Astrocyte of the hippocampus (primary cell): ENCODE data around the gene CD79A.
A peak's percentile ranks its signal among the peaks of the same experiment; 100 is the strongest.

Experiments used
- DNase-seq: peaks from one replicate; pipeline ENCODE4 v3.0.0; 2011; ENCODE audit warnings: low read depth, low spot score

The CD79A gene

GRCh38 chr19:41883821-41884733, 7.0 kb downstream of the CD79A start:
- DNase-seq: peak; percentile 98

- no peak for DNase-seq
Measured at GRCh38 chr19:41886761-41887710, 10.0 kb downstream of the CD79A start.

GRCh38 chr19:41887711-41888382, 10.8 kb downstream of the CD79A start:
- peak; percentile 84 for DNase-seq

GRCh38 chr19:41888926-41889325, 11.8 kb downstream of the CD79A start:
- DNase-seq: no peak

GRCh38 chr19:41889896-41890295, 12.8 kb downstream of the CD79A start:
- no peak for DNase-seq

GRCh38 chr19:41890936-41891335, 13.9 kb downstream of the CD79A start:
- DNase-seq: no peak

GRCh38 chr19:41892173-41892902, 15.3 kb downstream of the CD79A start:
- DNase-seq: no peak

GRCh38 chr19:41893899-41894298, 16.8 kb downstream of the CD79A start:
- no peak for DNase-seq

- no peak for DNase-seq
Measured at GRCh38 chr19:41894350-41894749, 17.3 kb downstream of the CD79A start.

GRCh38 chr19:41895745-41896580, 18.9 kb downstream of the CD79A start:
- DNase-seq: no peak

- DNase-seq: no peak
Measured at GRCh38 chr19:41896581-41896942, 19.5 kb downstream of the CD79A start.

- no peak for DNase-seq
Measured at GRCh38 chr19:41897181-41897580, 20.1 kb downstream of the CD79A start.

GRCh38 chr19:41897820-41898219, 20.7 kb downstream of the CD79A start:
- no peak for DNase-seq

GRCh38 chr19:41898235-41898634, 21.2 kb downstream of the CD79A start:
- no peak for DNase-seq

- DNase-seq: no peak
Measured at GRCh38 chr19:41901707-41902360, 24.8 kb downstream of the CD79A start.

- DNase-seq: no peak
Measured at GRCh38 chr19:41902594-41902993, 25.5 kb downstream of the CD79A start.

GRCh38 chr19:41903193-41903953, 26.3 kb downstream of the CD79A start:
- DNase-seq: no peak

GRCh38 chr19:41904118-41904870, 27.2 kb downstream of the CD79A start:
- DNase-seq: no peak
